GM13976 (cell line): ENCODE data around the gene CHI3L1.

Source experiments
- DNase-seq: peaks from one replicate; pipeline ENCODE4 v3.0.0; 2012; ENCODE audit warnings: low spot score
- in situ Hi-C: fragments of 300-500 bp; cut with MboI; formaldehyde crosslinking; loops from one replicate; pipeline ENCODE4 v1.12.0; 2022; ENCODE audit warnings: low sequenced_read_pairs, mixed read lengths, inconsistent platforms; ENCODE audit not compliant: unreplicated experiment
- TF ChIP-seq, protein P1 (sequence below): IDR thresholded peaks from 2 replicates; pipeline ENCODE4 v1.5.1; 2012; ENCODE audit warnings: borderline replicate concordance, mild to moderate bottlenecking; ENCODE audit not compliant: insufficient read depth; ENCODE audit errors: extremely low read depth, missing control alignments, control extremely low read depth

The CHI3L1 gene

GRCh38 chr1:203149188-203149840 is 37.2 kb downstream of the CHI3L1 start:
- TF ChIP-seq, protein P1, sequence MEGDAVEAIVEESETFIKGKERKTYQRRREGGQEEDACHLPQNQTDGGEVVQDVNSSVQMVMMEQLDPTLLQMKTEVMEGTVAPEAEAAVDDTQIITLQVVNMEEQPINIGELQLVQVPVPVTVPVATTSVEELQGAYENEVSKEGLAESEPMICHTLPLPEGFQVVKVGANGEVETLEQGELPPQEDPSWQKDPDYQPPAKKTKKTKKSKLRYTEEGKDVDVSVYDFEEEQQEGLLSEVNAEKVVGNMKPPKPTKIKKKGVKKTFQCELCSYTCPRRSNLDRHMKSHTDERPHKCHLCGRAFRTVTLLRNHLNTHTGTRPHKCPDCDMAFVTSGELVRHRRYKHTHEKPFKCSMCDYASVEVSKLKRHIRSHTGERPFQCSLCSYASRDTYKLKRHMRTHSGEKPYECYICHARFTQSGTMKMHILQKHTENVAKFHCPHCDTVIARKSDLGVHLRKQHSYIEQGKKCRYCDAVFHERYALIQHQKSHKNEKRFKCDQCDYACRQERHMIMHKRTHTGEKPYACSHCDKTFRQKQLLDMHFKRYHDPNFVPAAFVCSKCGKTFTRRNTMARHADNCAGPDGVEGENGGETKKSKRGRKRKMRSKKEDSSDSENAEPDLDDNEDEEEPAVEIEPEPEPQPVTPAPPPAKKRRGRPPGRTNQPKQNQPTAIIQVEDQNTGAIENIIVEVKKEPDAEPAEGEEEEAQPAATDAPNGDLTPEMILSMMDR = no peak
- no peak for DNase-seq
- in situ Hi-C loops = no loop called here

DNA sequence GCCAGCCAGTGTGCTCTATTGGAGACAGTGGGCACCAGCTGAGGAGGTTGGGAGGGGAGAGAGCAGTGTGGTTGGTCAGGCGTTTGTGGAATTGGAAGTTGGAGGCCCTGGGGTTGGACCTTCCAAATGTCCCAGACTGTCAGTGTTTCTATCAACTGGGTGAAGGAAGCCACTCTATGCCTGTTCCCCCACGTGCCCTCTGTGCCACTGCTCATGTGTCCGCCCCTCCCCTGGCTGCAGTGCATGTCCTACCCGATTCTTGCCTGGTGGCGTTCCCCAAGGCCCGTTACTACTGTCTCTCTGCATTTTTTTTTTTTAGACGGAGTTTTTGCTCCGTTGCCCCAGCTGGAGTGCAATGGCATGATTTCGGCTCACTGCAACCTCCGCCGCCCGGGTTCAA is 37.9 kb downstream of the CHI3L1 start:
- TF ChIP-seq, protein P1 = no peak
- no peak for DNase-seq
- in situ Hi-C loops = no loop called here

GRCh38 chr1:203148127-203148526 is 38.4 kb downstream of the CHI3L1 start:
- in situ Hi-C loops = no loop called here
- TF ChIP-seq, protein P1 = no peak
- DNase-seq = no peak

GRCh38 chr1:203147376-203147775 is 39.1 kb downstream of the CHI3L1 start:
- in situ Hi-C loops = no loop called here
- DNase-seq = no peak
- TF ChIP-seq, protein P1 = no peak

- DNase-seq = no peak
- in situ Hi-C loops = no loop called here
These were observed 40.0 kb downstream of the CHI3L1 start for GRCh38 chr1:203146537-203146936.

DNA sequence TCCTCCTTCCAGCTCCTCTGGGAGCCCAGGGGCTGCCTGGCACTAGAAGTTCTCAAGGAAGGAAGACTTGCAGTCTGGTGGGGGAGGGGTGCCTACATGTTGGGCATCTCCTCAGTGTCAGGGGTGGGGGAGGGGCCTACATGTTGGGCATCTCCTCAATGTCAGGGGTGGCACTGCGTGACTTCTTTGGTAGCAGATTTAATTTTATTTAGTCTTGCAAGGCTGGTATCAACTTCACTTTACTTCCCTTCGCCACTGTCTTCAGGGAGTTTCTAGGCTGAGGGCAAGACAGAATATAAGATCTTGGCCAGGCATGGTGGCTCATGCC is 40.5 kb downstream of the CHI3L1 start:
- in situ Hi-C loops = no loop called here
- DNase-seq = no peak
- TF ChIP-seq, protein P1 = no peak

More at GRCh38 chr1:203146537-203146936, 40.0 kb downstream of the CHI3L1 start:
- TF ChIP-seq, protein P1 = no peak
